Suprapubic skin (tissue), 4 donors: ENCODE data around the gene SLC34A1. TPM values are rescaled to one million over a fixed set of nuclear protein-coding genes. Genes with fewer than 3 reads are reported as not detected.

Experiments
- DNase-seq, 2 donors: peaks; one replicate each; pipeline ENCODE4 v3.0.0-alpha.2; 2019; ENCODE audit warnings: low spot score in 2 of 2
- H3K27ac ChIP-seq: fragments of 200-600 bp; sonication (generic); one replicate; pipeline ENCODE4 v1.5.1; 2019
- H3K27me3 ChIP-seq: fragments of 200-600 bp; sonication (generic); one replicate; pipeline ENCODE4 v1.5.1; 2019
- H3K36me3 ChIP-seq: fragments of 200-600 bp; sonication (generic); one replicate; pipeline ENCODE4 v1.5.1; 2019
- H3K4me1 ChIP-seq: fragments of 200-600 bp; sonication (generic); one replicate; pipeline ENCODE4 v1.5.1; 2019
- H3K4me3 ChIP-seq: fragments of 200-600 bp; sonication (generic); one replicate; pipeline ENCODE4 v1.5.1; 2019; ENCODE audit warnings: mild to moderate bottlenecking
- H3K9me3 ChIP-seq: fragments of 200-600 bp; sonication (generic); one replicate; pipeline ENCODE4 v1.5.1; 2019
- CTCF ChIP-seq, 2 donors: fragments of 200-600 bp in 1 of 2; fragments of 450-650 bp in 1 of 2; sonication (generic) in 1 of 2; IDR thresholded peaks; one replicate each; pipeline ENCODE4 v1.5.1; 2016 to 2019; ENCODE audit warnings: antibody characterized with exemption in 2 of 2, mild to moderate bottlenecking in 1 of 2, moderate library complexity in 1 of 2
- EP300 ChIP-seq: sonication (generic); formaldehyde crosslinking; IDR thresholded peaks from one replicate; pipeline ENCODE4 v1.6.1; 2017; ENCODE audit warnings: antibody characterized with exemption
- POLR2A ChIP-seq, 2 donors: fragments of 450-650 bp; IDR thresholded peaks; one replicate each; pipeline ENCODE4 v1.6.1; 2017; ENCODE audit warnings: antibody characterized with exemption in 2 of 2, mild to moderate bottlenecking in 2 of 2, moderate library complexity in 2 of 2
- POLR2AphosphoS5 ChIP-seq, 3 donors: sonication (generic); formaldehyde crosslinking; IDR thresholded peaks; one replicate each; pipeline ENCODE4 v1.6.1; 2017; ENCODE audit warnings: antibody characterized with exemption in 3 of 3
- WGBS: methylation state at CpG from one replicate; pipeline ENCODE4 v1.1.5; 2018; 5-methylcytosine and 5-hydroxymethylcytosine counted together
- total RNA-seq, 4 donors: library from RNA; depleted of rRNA; stranded (reverse); fragments of >200 nt; gene quantifications; one replicate each; pipeline ENCODE4 v1.1.0, GENCODE V29; 2016

SLC34A1 gene
- total RNA-seq, 4 donors from 2014 or later, result 0.29 TPM; not detected in 3

- Histone ChIP-seq H3K4me3 (no peak overlapping the region), H3K9me3 (no peaks in the 10 kb centered on the region)
- WGBS, result 24% methylated on average over 1 of the region's 1 CpG
Measured at GRCh38 chr5:177355868-177356168, 28.4 kb upstream of the SLC34A1 start.

DNA sequence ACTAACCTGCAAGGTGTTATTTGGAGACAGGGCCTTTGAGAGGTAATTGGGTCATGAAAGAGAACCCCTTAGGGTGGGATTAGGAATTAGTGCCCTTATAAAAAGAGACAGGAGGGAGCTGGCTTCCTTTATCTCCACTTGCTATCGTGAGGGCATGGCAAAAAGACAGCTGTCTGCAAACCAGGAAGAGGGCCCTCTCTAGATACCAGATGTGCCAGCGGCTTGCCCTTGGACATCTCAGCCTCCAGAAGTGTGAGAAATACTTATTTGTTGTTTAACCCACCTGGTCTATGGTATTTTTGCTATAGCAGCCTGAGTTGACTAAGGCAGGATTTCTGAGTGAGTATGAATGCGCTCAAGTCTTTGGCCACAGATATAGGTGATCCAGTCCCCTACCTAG lies 27.5 kb upstream of the SLC34A1 start:
- Histone ChIP-seq H3K27ac (no peak overlapping the region), H3K9me3 (no peaks in the 10 kb centered on the region), H3K4me3 (no peak overlapping the region), H3K27me3 (no peaks in the 10 kb centered on the region), H3K4me1 (peaks cover 31% of the 10 kb centered on the region), H3K36me3 (no peaks in the 10 kb centered on the region)
- 61% methylated on average over 3 of the region's 3 CpGs for WGBS
- DNase-seq, result no peak
- TF ChIP-seq POLR2A (IDR thresholded peaks at IDR 0.05) (no peak), EP300 (no peak), CTCF (IDR thresholded peaks at IDR 0.05) (no peak), POLR2AphosphoS5 (IDR thresholded peaks at IDR 0.05) (no peak)

More at GRCh38 chr5:177355868-177356168, 28.4 kb upstream of the SLC34A1 start:
- DNase-seq, result no peak
- Histone ChIP-seq H3K4me1 (peaks cover 35% of the 10 kb centered on the region), H3K36me3 (no peaks in the 10 kb centered on the region), H3K27ac (no peak overlapping the region), H3K27me3 (no peaks in the 10 kb centered on the region)
- no peak for TF ChIP-seq EP300
- no peak for TF ChIP-seq POLR2A (IDR thresholded peaks at IDR 0.05)
- no peak for TF ChIP-seq POLR2AphosphoS5 (IDR thresholded peaks at IDR 0.05)
- no peak for TF ChIP-seq CTCF (IDR thresholded peaks at IDR 0.05)

DNA sequence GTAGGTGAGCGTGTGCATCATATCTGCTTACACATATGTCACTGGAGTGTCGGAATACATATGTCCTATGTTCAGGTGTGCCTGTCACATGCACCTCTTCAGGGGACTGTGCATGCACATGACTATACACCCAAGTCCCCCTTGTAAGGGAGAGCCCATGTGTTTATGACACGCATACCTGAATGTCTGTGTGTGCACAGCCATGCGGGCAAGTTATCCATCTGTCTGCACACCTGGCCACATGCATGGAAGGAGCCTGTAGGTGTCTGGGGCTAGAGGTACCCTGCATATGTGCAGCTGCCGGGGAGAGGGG lies 27.1 kb upstream of the SLC34A1 start:
- no peaks in the 10 kb centered on the region for H3K36me3 ChIP-seq
- no peaks in the 10 kb centered on the region for H3K27me3 ChIP-seq
- TF ChIP-seq EP300 (no peak), CTCF (IDR thresholded peaks at IDR 0.05) (no peak), POLR2AphosphoS5 (IDR thresholded peaks at IDR 0.05) (no peak), POLR2A (IDR thresholded peaks at IDR 0.05) (no peak)
- no peaks in the 10 kb centered on the region for H3K9me3 ChIP-seq
- peaks cover 31% of the 10 kb centered on the region for H3K4me1 ChIP-seq
- DNase-seq, result no peak
- H3K4me3 ChIP-seq, result no peak overlapping the region
- no peak overlapping the region for H3K27ac ChIP-seq
- 93% methylated on average over 3 of the region's 5 CpGs for WGBS

GRCh38 chr5:177357459-177358351 lies 26.5 kb upstream of the SLC34A1 start, which contains the start of gene RGS14:
Gene RGS14, plus strand, starts transcription at chr5:177357924. Its CDS starts 101 bp downstream, at chr5:177358025.
- DNase-seq, result no peak
- WGBS, result 9% methylated on average over 12 of the region's 37 CpGs
- H3K36me3 ChIP-seq, result no peaks in the 10 kb centered on the region
- no peak for TF ChIP-seq CTCF (IDR thresholded peaks at IDR 0.05)
- H3K27me3 ChIP-seq, result no peaks in the 10 kb centered on the region
- peaks cover 36% of the 10 kb centered on the region for H3K4me1 ChIP-seq
- no peaks in the 10 kb centered on the region for H3K9me3 ChIP-seq
- H3K4me3 ChIP-seq, result peak within 1 kb of the TSS; percentile 47
- H3K27ac ChIP-seq, result no peak within 1 kb of the TSS

GRCh38 chr5:177358370-177358819 lies 25.8 kb upstream of the SLC34A1 start:
- no peak for DNase-seq
- Histone ChIP-seq H3K4me3 (peak overlapping the region; percentile 47), H3K36me3 (no peaks in the 10 kb centered on the region), H3K27ac (no peak overlapping the region), H3K9me3 (no peaks in the 10 kb centered on the region), H3K27me3 (no peaks in the 10 kb centered on the region), H3K4me1 (peaks cover 43% of the 10 kb centered on the region)
- TF ChIP-seq EP300 (no peak), CTCF (IDR thresholded peaks at IDR 0.05) (no peak), POLR2AphosphoS5 (IDR thresholded peaks at IDR 0.05) (no peak), POLR2A (IDR thresholded peaks at IDR 0.05) (no peak)
- 18% methylated on average over 4 of the region's 5 CpGs for WGBS
